HepG2 (cell line): ENCODE measurements around the gene ITGB5. TPM values are rescaled to one million over a fixed set of nuclear protein-coding genes. Genes with fewer than 3 reads are reported as not detected.

Source experiments
- ARID5B ChIP-seq: IDR thresholded peaks from 2 replicates; pipeline ENCODE4 v1.4.0; 2020; ENCODE audit warnings: mild to moderate bottlenecking, missing genetic modification reagents
- CHD2 ChIP-seq: IDR thresholded peaks from 2 replicates; pipeline ENCODE4 v1.6.1; 2011; ENCODE audit warnings: low read depth, low read length, improper control_type of control experiment
- DMTF1 ChIP-seq: sonication (generic); formaldehyde crosslinking; IDR thresholded peaks from 2 replicates; pipeline ENCODE4 v1.4.0; 2020; ENCODE audit warnings: mild to moderate bottlenecking, missing genetic modification reagents
- HIC2 ChIP-seq: sonication (generic); formaldehyde crosslinking; IDR thresholded peaks from 2 replicates; pipeline ENCODE4 v1.9.0; 2022; ENCODE audit warnings: low read depth, missing genetic modification reagents
- KLF9 ChIP-seq: IDR thresholded peaks from 2 replicates; pipeline ENCODE4 v1.6.1; 2016; ENCODE audit warnings: low read depth
- MTF1 ChIP-seq: sonication (generic); formaldehyde crosslinking; IDR thresholded peaks from 2 replicates; pipeline ENCODE4 v1.5.0; 2020; ENCODE audit warnings: missing genetic modification reagents
- NFATC3 ChIP-seq: sonication (generic); formaldehyde crosslinking; IDR thresholded peaks from 2 replicates; pipeline ENCODE4 v1.5.1; 2020; ENCODE audit warnings: mild to moderate bottlenecking, missing genetic modification reagents
- POLR2AphosphoS5 ChIP-seq: IDR thresholded peaks from 2 replicates; pipeline ENCODE4 v1.6.1; 2012; ENCODE audit warnings: low read depth, low read length
- SNAPC4 ChIP-seq: sonication (generic); formaldehyde crosslinking; IDR thresholded peaks from 2 replicates; pipeline ENCODE4 v1.4.0; 2020; ENCODE audit warnings: mild to moderate bottlenecking, missing genetic modification reagents
- SNRNP70 ChIP-seq: fragments of 200-400 bp; formaldehyde crosslinking; IDR thresholded peaks from 2 replicates; pipeline ENCODE4 v1.6.1; 2017; ENCODE audit warnings: mild to moderate bottlenecking, low read depth, low read length, moderate library complexity
- SP2 ChIP-seq: sonication (generic); formaldehyde crosslinking; IDR thresholded peaks from 2 replicates; pipeline ENCODE4 v1.5.1; 2020; ENCODE audit warnings: mild to moderate bottlenecking, missing genetic modification reagents
- YY1 ChIP-seq: IDR thresholded peaks from 2 replicates; pipeline ENCODE4 v1.6.1; 2011; ENCODE audit warnings: low read length, low read depth, moderate library complexity, mild to moderate bottlenecking; ENCODE audit not compliant: insufficient read depth, insufficient replicate concordance
- ZNF230 ChIP-seq: sonication (generic); formaldehyde crosslinking; IDR thresholded peaks from 2 replicates; pipeline ENCODE4 v1.4.0; 2020; ENCODE audit warnings: mild to moderate bottlenecking, missing genetic modification reagents
- ZNF496 ChIP-seq: sonication (generic); formaldehyde crosslinking; IDR thresholded peaks from 2 replicates; pipeline ENCODE4 v1.8.1; 2023; ENCODE audit warnings: mild to moderate bottlenecking, moderate library complexity, missing genetic modification reagents; ENCODE audit not compliant: insufficient replicate concordance
- ZNF558 ChIP-seq: sonication (generic); formaldehyde crosslinking; IDR thresholded peaks from 2 replicates; pipeline ENCODE4 v1.9.0; 2022; ENCODE audit warnings: mild to moderate bottlenecking, missing genetic modification reagents, borderline replicate concordance
- polyA plus RNA-seq, 8 experiments: library from polyadenylated mRNA; depleted of rRNA in 3 of 8; stranded (reverse) in 7 of 8; unstranded in 1 of 8; fragments of >200 nt; fragmentation: Illumina TruSeq in 4 of 8; extraction: Trizol in 4 of 8; gene quantifications; 2 replicates each; pipeline versions ENCODE4 v1.2.1 to v1.2.3, GENCODE V29; 2011 to 2016; ENCODE audit warnings: low read depth in 4 of 8, missing spikeins in 1 of 8, mixed read lengths in 1 of 8; ENCODE audit not compliant: insufficient read depth in 1 of 8
- total RNA-seq, 5 experiments: library from RNA; depleted of rRNA; stranded (reverse); fragments of >200 nt; fragmentation: Illumina TruSeq; extraction: Trizol; gene quantifications; 2 replicates each; pipeline ENCODE4 v1.2.3, GENCODE V29; 2016; ENCODE audit warnings: low read depth in 1 of 5

Gene ITGB5
- total and polyA plus RNA-seq, 2 of the 13 experiments (the other 11 are each of a cell fraction or from before 2014, with no cell fraction given) = 74.1 to 343 TPM

- TF ChIP-seq SNAPC4 (CRISPR knock-in tag) (peak; percentile 28; the same call in 1 of the 2 replicates), MTF1 (no peak), HIC2 (CRISPR knock-in tag) (peak; percentile 51; the same call in 1 of the 2 replicates), ZNF496 (CRISPR knock-in tag) (no peak), KLF9 (peak; percentile 65; the same call in 1 of the 2 replicates), ZNF558 (peak; percentile 74; the same call in 1 of the 2 replicates), YY1 (peak; percentile 96), ZNF230 (peak; percentile 24; the same call in 1 of the 2 replicates), DMTF1 (CRISPR knock-in tag) (no peak), CHD2 (0 out of 2 replicates have a peak, but pooled peaks have one; percentile 24), ARID5B (CRISPR knock-in tag) (peak; percentile 76; the same call in 1 of the 2 replicates), SNRNP70 (no peak), NFATC3 (CRISPR knock-in tag) (no peak), SP2 (CRISPR knock-in tag) (peak; percentile 88), POLR2AphosphoS5 (peak; percentile 96)
Observed at GRCh38 chr3:124730129-124730940, 156.8 kb downstream of the ITGB5 start, which contains the start of gene UMPS (continued).
